ENCODE results near the gene SMG9.
A peak's percentile ranks its signal among the peaks of the same experiment; 100 is the strongest.
"Not testable (repeated sequence)": the region's sequence is repeated elsewhere in the genome, so short reads cannot be mapped to it uniquely, and the experiment has no call there.

SMG9 gene

GRCh38 chr19:43780706-43781525 is 26.2 kb upstream of the SMG9 start, which contains the start of gene KCNN4:
Gene KCNN4 (minus strand): TSS chr19:43780973. CDS start chr19:43780861, 112 bp downstream.
- DNase-seq (ENCODE audit: low read depth in 2 of 2, low spot score in 1 of 2), result peak; percentile 35 to 37

- no peak for DNase-seq (ENCODE audit: low read depth in 2 of 2, low spot score in 1 of 2)
These were observed 25.1 kb upstream of the SMG9 start for GRCh38 chr19:43779820-43780219.

GRCh38 chr19:43779147-43779819 is 24.5 kb upstream of the SMG9 start:
- no peak for DNase-seq (ENCODE audit: low read depth in 2 of 2, low spot score in 1 of 2)

- no peak for DNase-seq (ENCODE audit: low read depth in 2 of 2, low spot score in 1 of 2)
These were observed 23.9 kb upstream of the SMG9 start for GRCh38 chr19:43778651-43779050.

- no peak for DNase-seq (ENCODE audit: low read depth in 2 of 2, low spot score in 1 of 2)
These were observed 22.5 kb upstream of the SMG9 start for GRCh38 chr19:43777163-43777695.

- no peak for DNase-seq (ENCODE audit: low read depth in 2 of 2, low spot score in 1 of 2)
These were observed 21.5 kb upstream of the SMG9 start for GRCh38 chr19:43776286-43776685.

GRCh38 chr19:43775299-43775890 is 20.6 kb upstream of the SMG9 start:
- DNase-seq (ENCODE audit: low read depth in 2 of 2, low spot score in 1 of 2), result no peak

GRCh38 chr19:43774940-43775258 is 20.1 kb upstream of the SMG9 start:
- not testable (repeated sequence) for DNase-seq (ENCODE audit: low read depth in 2 of 2, low spot score in 1 of 2)

GRCh38 chr19:43774103-43774939 is 19.6 kb upstream of the SMG9 start:
- DNase-seq (ENCODE audit: low read depth in 2 of 2, low spot score in 1 of 2), result no peak

- DNase-seq (ENCODE audit: low read depth in 2 of 2, low spot score in 1 of 2), result no peak
These were observed 19.0 kb upstream of the SMG9 start for GRCh38 chr19:43773725-43774102.

GRCh38 chr19:43769256-43769655 is 14.5 kb upstream of the SMG9 start:
- DNase-seq (ENCODE audit: low read depth in 2 of 2, low spot score in 1 of 2), result no peak

- no peak for DNase-seq (ENCODE audit: low read depth in 2 of 2, low spot score in 1 of 2)
These were observed 13.7 kb upstream of the SMG9 start for GRCh38 chr19:43768273-43769050.

- no peak for DNase-seq (ENCODE audit: low read depth in 2 of 2, low spot score in 1 of 2)
These were observed 13.1 kb upstream of the SMG9 start for GRCh38 chr19:43767818-43768217.

- no peak for DNase-seq (ENCODE audit: low read depth in 2 of 2, low spot score in 1 of 2)
These were observed 12.6 kb upstream of the SMG9 start for GRCh38 chr19:43767316-43767715.

GRCh38 chr19:43766755-43767043 is 11.9 kb upstream of the SMG9 start:
- DNase-seq (ENCODE audit: low read depth in 2 of 2, low spot score in 1 of 2), result no peak

- peak; percentile 46 to 53 for DNase-seq (ENCODE audit: low read depth in 2 of 2, low spot score in 1 of 2)
These were observed 10.5 kb upstream of the SMG9 start for GRCh38 chr19:43765109-43765876.

GRCh38 chr19:43764684-43765083 is 9.9 kb upstream of the SMG9 start:
- not testable (repeated sequence) for DNase-seq (ENCODE audit: low read depth in 2 of 2, low spot score in 1 of 2)

GRCh38 chr19:43763473-43763939 is 8.7 kb upstream of the SMG9 start:
- DNase-seq (ENCODE audit: low read depth in 2 of 2, low spot score in 1 of 2), result no peak

GRCh38 chr19:43762814-43763213 is 8.1 kb upstream of the SMG9 start:
- no peak for DNase-seq (ENCODE audit: low read depth in 2 of 2, low spot score in 1 of 2)

GRCh38 chr19:43760941-43761340 is 6.2 kb upstream of the SMG9 start:
- DNase-seq (ENCODE audit: low read depth in 2 of 2, low spot score in 1 of 2), result no peak
